K562 (cell line): Measurements from ENCODE around the gene IRF4. TPM values are rescaled to one million over a fixed set of nuclear protein-coding genes. Genes with fewer than 3 reads are reported as not detected.
A peak's percentile ranks its signal among the peaks of the same experiment; 100 is the strongest.

ENCODE experiments used
- ATAC-seq: fragments of 200-7000 bp; cut with Tn5 transposase; 3 replicates; pipeline ENCODE4 v1.9.1; 2020; ENCODE audit warnings: moderate library complexity
- BruUV-seq: library from RNA; stranded (reverse); fragments of 400-500 nt; replicated peaks from 2 replicates; lab custom pipeline; 2021; lab: Mats Ljungman, UMichigan
- CTCF ChIA-PET: fragments of 300-600 bp; formaldehyde crosslinking; extraction: SDS; loops from one replicate; lab custom pipeline; 2021; ENCODE audit warnings: low intra/inter-chr PET ratio; lab: Yijun Ruan, JAX
- POLR2A ChIA-PET: fragments of 300-600, 350-650 bp; sonication (Branson Sonifier 250); formaldehyde crosslinking; extraction: SDS; loops from one replicate; lab custom pipeline; 2021; ENCODE audit warnings: antibody characterized with exemption, inconsistent platforms; lab: Yijun Ruan, JAX
- DNase-seq, 4 experiments: peaks; one replicate each; pipeline versions ENCODE4 v3.0.0 to v3.0.0-alpha.2; 2011 to 2018; ENCODE audit warnings: low spot score in 3 of 4, mixed read lengths in 3 of 4; ENCODE audit errors: extremely low read depth in 1 of 4
- FAIRE-seq: peaks from 2 replicates; lab custom pipeline; 2011; peaks lifted over from hg19 to GRCh38; lab: Jason Lieb, UNC
- H2AFZ ChIP-seq: 2 replicates; pipeline ENCODE4 v1.6.0; 2011; ENCODE audit warnings: low read depth, low read length, control low read depth, inconsistent platforms
- H3K27ac ChIP-seq: fragments of 200-600 bp; 3 replicates; pipeline ENCODE4 v1.8.0; 2011; ENCODE audit warnings: low read depth, mild to moderate bottlenecking, control low read depth, inconsistent platforms, low read length, moderate library complexity, mixed read lengths; ENCODE audit errors: extremely low read depth
- H3K27me3 ChIP-seq, 2 experiments: fragments of 300-600 bp in 1 of 2; 2 replicates in 1 of 2; 3 replicates in 1 of 2; pipeline versions ENCODE4 v1.6.0 to v1.8.0; 2011; ENCODE audit warnings: inconsistent platforms in 2 of 2, low read length in 2 of 2, mild to moderate bottlenecking in 1 of 2, mixed read lengths in 1 of 2, moderate library complexity in 1 of 2; ENCODE audit not compliant: control insufficient read depth in 2 of 2, insufficient read depth in 2 of 2
- H3K36me3 ChIP-seq: fragments of 300-600 bp; 3 replicates; pipeline ENCODE4 v1.8.0; 2011; ENCODE audit warnings: mild to moderate bottlenecking, low read length, inconsistent platforms; ENCODE audit not compliant: control insufficient read depth, insufficient read depth
- H3K4me1 ChIP-seq, 2 experiments: fragments of 200-600 bp in 1 of 2; replicated peaks in 1 of 2; 2 replicates in 1 of 2; 3 replicates in 1 of 2; pipeline versions ENCODE4 v1.5.1 to v1.8.0; 2011; ENCODE audit warnings: inconsistent platforms in 2 of 2, low read length in 2 of 2, mild to moderate bottlenecking in 1 of 2, mixed read lengths in 1 of 2, moderate library complexity in 1 of 2; ENCODE audit not compliant: control insufficient read depth in 2 of 2, insufficient read depth in 2 of 2
- H3K4me2 ChIP-seq: 2 replicates; pipeline ENCODE4 v1.6.1; 2011; ENCODE audit warnings: low read length, control low read depth, inconsistent platforms, mixed read lengths; ENCODE audit not compliant: insufficient read depth
- H3K4me3 ChIP-seq: fragments of 200-600 bp; sonication (generic), shearing (Covaris generic); 2 replicates; pipeline ENCODE4 v1.5.1; 2016; ENCODE audit warnings: control low read depth, inconsistent platforms
- H3K79me2 ChIP-seq: fragments of 200-600 bp; 3 replicates; pipeline ENCODE4 v1.8.0; 2011; ENCODE audit warnings: low read length, inconsistent platforms; ENCODE audit not compliant: control insufficient read depth, insufficient read depth
- H3K9ac ChIP-seq, 2 experiments: 2 replicates each; pipeline versions ENCODE4 v1.6.0 to v1.6.1; 2011; ENCODE audit warnings: low read depth in 2 of 2, low read length in 2 of 2, control low read depth in 1 of 2, inconsistent platforms in 1 of 2, mild to moderate bottlenecking in 1 of 2, mixed read lengths in 1 of 2; ENCODE audit not compliant: insufficient read depth in 1 of 2
- H3K9me1 ChIP-seq: one replicate; pipeline ENCODE4 v1.6.0; 2011; ENCODE audit warnings: inconsistent platforms, mild to moderate bottlenecking, low read length, moderate library complexity; ENCODE audit not compliant: control insufficient read depth, insufficient read depth
- H3K9me3 ChIP-seq: replicated peaks from 2 replicates; pipeline ENCODE4 v1.5.1; 2011; ENCODE audit warnings: low read depth, low read length, inconsistent platforms; ENCODE audit not compliant: control insufficient read depth, insufficient read depth
- H4K20me1 ChIP-seq: replicated peaks from 2 replicates; pipeline ENCODE4 v1.6.1; 2011; ENCODE audit warnings: low read length, inconsistent platforms, mixed read lengths; ENCODE audit not compliant: control insufficient read depth, insufficient read depth
- CEBPB ChIP-seq: fragments of 450-650 bp; IDR thresholded peaks from 2 replicates; pipeline ENCODE4 v1.6.1; 2016; ENCODE audit warnings: missing genetic modification characterization, missing compliant biosample characterization
- ETV1 ChIP-seq: fragments of 450-650 bp; conservative IDR thresholded peaks from 2 replicates; pipeline ENCODE4 v1.6.1; 2016; ENCODE audit warnings: missing genetic modification characterization, control low read depth, low read depth, missing compliant biosample characterization
- FOXJ2 ChIP-seq: fragments of 200-800 bp; sonication (Bioruptor generic); IDR thresholded peaks from 2 replicates; pipeline ENCODE4 v1.6.1; 2016; ENCODE audit warnings: missing genetic modification characterization, missing compliant biosample characterization
- MEIS2 ChIP-seq: fragments of 450-650 bp; IDR thresholded peaks from 2 replicates; pipeline ENCODE4 v1.6.1; 2014; ENCODE audit warnings: mild to moderate bottlenecking; ENCODE audit not compliant: partially characterized antibody
- PHF20 ChIP-seq: fragments of 450-650 bp; IDR thresholded peaks from 2 replicates; pipeline ENCODE4 v1.6.1; 2018; ENCODE audit not compliant: partially characterized antibody
- SMC3 ChIP-seq: conservative IDR thresholded peaks from 2 replicates; pipeline ENCODE4 v1.6.1; 2011; ENCODE audit warnings: low read depth, low read length, improper control_type of control experiment; ENCODE audit not compliant: insufficient read depth
- SOX6 ChIP-seq: fragments of 450-650 bp; IDR thresholded peaks from 2 replicates; pipeline ENCODE4 v1.6.1; 2014; ENCODE audit warnings: mild to moderate bottlenecking
- SPI1 ChIP-seq: IDR thresholded peaks from 2 replicates; pipeline ENCODE4 v1.6.1; 2011; ENCODE audit warnings: low read depth, low read length, control low read depth, borderline replicate concordance
- TAF15 ChIP-seq: fragments of 200-400 bp; formaldehyde crosslinking; IDR thresholded peaks from 2 replicates; pipeline ENCODE4 v1.6.1; 2017; ENCODE audit warnings: mild to moderate bottlenecking, low read depth, low read length, moderate library complexity
- YY1 ChIP-seq, 3 experiments: IDR thresholded peaks; 2 replicates each; pipeline ENCODE4 v1.6.1; 2011; ENCODE audit warnings: low read length in 2 of 3, mild to moderate bottlenecking in 2 of 3, moderate library complexity in 2 of 3, borderline replicate concordance in 1 of 3, control low read depth in 1 of 3, low read depth in 1 of 3; ENCODE audit not compliant: insufficient read depth in 3 of 3, insufficient replicate concordance in 2 of 3, control insufficient read depth in 1 of 3, insufficient read length in 1 of 3; ENCODE audit errors: extremely low read depth in 1 of 3
- ZNF121 ChIP-seq: sonication (generic); formaldehyde crosslinking; conservative IDR thresholded peaks from 2 replicates; pipeline ENCODE4 v1.8.0; 2022; ENCODE audit warnings: missing genetic modification reagents
- ZNF41 ChIP-seq: fragments of 250-450 bp; sonication (Bioruptor Pico); conservative IDR thresholded peaks from 2 replicates; pipeline ENCODE4 v1.4.0; 2020; ENCODE audit warnings: mild to moderate bottlenecking
- WGBS: fragments of 100-300 bp; shearing (Covaris generic); methylation state at CpG from one replicate; pipeline ENCODE4 v1.1.6; 2016; ENCODE audit warnings: low coverage, mixed read lengths; ENCODE audit not compliant: insufficient coverage; ENCODE audit errors: missing lambda C conversion rate; 5-methylcytosine and 5-hydroxymethylcytosine counted together
- in situ Hi-C: fragments of 300-500 bp; cut with MboI; formaldehyde crosslinking; loops from 4 replicates; pipeline ENCODE4 v1.15.0; 2018; ENCODE audit warnings: inconsistent platforms, mixed read lengths
- intact Hi-C: fragments of 100-400 bp; cut with micrococcal nuclease; formaldehyde crosslinking; loops from 2 replicates; pipeline ENCODE4 v1.14.2; 2022
- polyA plus RNA-seq, 8 experiments: library from polyadenylated mRNA; depleted of rRNA in 4 of 8; stranded (reverse) in 5 of 8; unstranded in 3 of 8; fragments of >200 nt; fragmentation: Nextera tagmentation in 2 of 8; fragmentation: Illumina TruSeq in 1 of 8; extraction: Ambion mirVana in 2 of 8; extraction: Trizol in 1 of 8; gene quantifications; 2 replicates each; pipeline versions ENCODE4 v1.2.1 to v1.2.3, GENCODE V29; 2011 to 2014; ENCODE audit warnings: inconsistent platforms in 1 of 8, missing spikeins in 1 of 8
- total RNA-seq, 7 experiments: library from RNA; depleted of rRNA in 6 of 7; stranded (reverse); fragments of >200 nt in 6 of 7; fragmentation: Illumina TruSeq in 2 of 7; extraction: Trizol in 2 of 7; gene quantifications; 2 replicates each; pipeline versions ENCODE4 v1.2.1 to v1.2.3, GENCODE V29; 2011 to 2021; ENCODE audit warnings: low replicate concordance in 1 of 7
- TF ChIP-seq, protein P1 (sequence below), 2 experiments: IDR thresholded peaks in 1 of 2; conservative IDR thresholded peaks in 1 of 2; 2 replicates each; pipeline ENCODE4 v1.6.1; 2016; ENCODE audit warnings: low read depth in 2 of 2, mild to moderate bottlenecking in 1 of 2, missing compliant biosample characterization in 1 of 2, missing genetic modification characterization in 1 of 2, moderate library complexity in 1 of 2
- TF ChIP-seq, protein P2 (sequence below): fragments of 450-650 bp; formaldehyde crosslinking; IDR thresholded peaks from 2 replicates; pipeline ENCODE4 v1.4.0; 2020; ENCODE audit warnings: mild to moderate bottlenecking, moderate library complexity

IRF4 gene
- total and polyA plus RNA-seq, 9 of the 15 experiments (the other 6 are each of a cell fraction or from before 2014, with no cell fraction given): 0.05 to 0.33 (median 0.09) TPM; not detected in 6

- CTCF ChIA-PET: interaction anchor here (0.6 to 2.4 kb wide), 5 partner anchors 107 to 239 kb away, joined by 3 to 14 read pairs (median 3); no protein-coding TSS in a partner anchor
- Histone ChIP-seq H3K4me2 (peak overlapping the region; percentile 6; the same call in 1 of the 2 replicates), H3K4me3 (no peak overlapping the region), H3K27me3 (peaks cover 36 to 44% of the 10 kb centered on the region in 2 experiments), H3K27ac (no peak overlapping the region), H4K20me1 (no peaks in the 10 kb centered on the region), H3K36me3 (no peaks in the 10 kb centered on the region), H2AFZ (peak overlapping the region; percentile 34), H3K9ac (no peak overlapping the region), H3K79me2 (no peaks in the 10 kb centered on the region), H3K9me3 (no peaks in the 10 kb centered on the region), H3K4me1 (peaks cover 0 to 2% of the 10 kb centered on the region in 2 experiments; a peak in 2 of 5 replicates), H3K9me1 (no peaks in the 10 kb centered on the region)
- DNase-seq (peak; percentile 65 to 74 (median 70)), ATAC-seq (peak; percentile 100), FAIRE-seq (peak; percentile 67)
- 5% methylated on average over 9 of the region's 9 CpGs for WGBS
- in situ Hi-C loops: loop anchor here (10.0 kb wide), 1 partner anchor 194 kb away; no protein-coding TSS in a partner anchor
- POLR2A ChIA-PET: interaction anchor here (0.5 to 0.6 kb wide), 2 partner anchors 41 to 54 kb away, joined by 3 read pairs; no protein-coding TSS in a partner anchor
- BruUV-seq: no TSS peak
- intact Hi-C loops: loop anchor here (2.0 to 5.0 kb wide), 3 partner anchors 116 to 220 kb away; partner anchors contain the start of gene DUSP22
- TF ChIP-seq TAF15 (no peak), ETV1 (tag) (0 out of 2 replicates have a peak, but pooled peaks have one; percentile 32), YY1 (IDR thresholded peaks at IDR 0.05; ENCODE audit: borderline replicate concordance in 1 of 3, control insufficient read depth in 1 of 3, extremely low read depth in 1 of 3, insufficient read depth in 3 of 3, insufficient read length in 1 of 3, insufficient replicate concordance in 2 of 3, low read depth in 1 of 3, low read length in 2 of 3) (peak in 1 of 3 experiments; percentile 51), SOX6 (no peak), CEBPB (tag) (peak; percentile 45), ZNF121 (CRISPR knock-in tag) (no peak), FOXJ2 (tag) (peak; percentile 93), SPI1 (0 out of 2 replicates have a peak, but pooled peaks have one; percentile 23), SMC3 (0 out of 2 replicates have a peak, but pooled peaks have one; percentile 24), ZNF41 (CRISPR knock-in tag) (no peak), MEIS2 (peak; percentile 42), PHF20 (no peak)
- TF ChIP-seq, protein P1, sequence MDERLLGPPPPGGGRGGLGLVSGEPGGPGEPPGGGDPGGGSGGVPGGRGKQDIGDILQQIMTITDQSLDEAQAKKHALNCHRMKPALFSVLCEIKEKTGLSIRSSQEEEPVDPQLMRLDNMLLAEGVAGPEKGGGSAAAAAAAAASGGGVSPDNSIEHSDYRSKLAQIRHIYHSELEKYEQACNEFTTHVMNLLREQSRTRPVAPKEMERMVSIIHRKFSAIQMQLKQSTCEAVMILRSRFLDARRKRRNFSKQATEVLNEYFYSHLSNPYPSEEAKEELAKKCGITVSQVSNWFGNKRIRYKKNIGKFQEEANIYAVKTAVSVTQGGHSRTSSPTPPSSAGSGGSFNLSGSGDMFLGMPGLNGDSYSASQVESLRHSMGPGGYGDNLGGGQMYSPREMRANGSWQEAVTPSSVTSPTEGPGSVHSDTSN (CRISPR knock-in tag; IDR thresholded peaks at IDR 0.05; ENCODE audit: low read depth): no peak
- TF ChIP-seq, protein P1 (tag; conservative IDR thresholded peaks at IDR 0.05; ENCODE audit: low read depth): peak; percentile 76
- TF ChIP-seq, protein P2, sequence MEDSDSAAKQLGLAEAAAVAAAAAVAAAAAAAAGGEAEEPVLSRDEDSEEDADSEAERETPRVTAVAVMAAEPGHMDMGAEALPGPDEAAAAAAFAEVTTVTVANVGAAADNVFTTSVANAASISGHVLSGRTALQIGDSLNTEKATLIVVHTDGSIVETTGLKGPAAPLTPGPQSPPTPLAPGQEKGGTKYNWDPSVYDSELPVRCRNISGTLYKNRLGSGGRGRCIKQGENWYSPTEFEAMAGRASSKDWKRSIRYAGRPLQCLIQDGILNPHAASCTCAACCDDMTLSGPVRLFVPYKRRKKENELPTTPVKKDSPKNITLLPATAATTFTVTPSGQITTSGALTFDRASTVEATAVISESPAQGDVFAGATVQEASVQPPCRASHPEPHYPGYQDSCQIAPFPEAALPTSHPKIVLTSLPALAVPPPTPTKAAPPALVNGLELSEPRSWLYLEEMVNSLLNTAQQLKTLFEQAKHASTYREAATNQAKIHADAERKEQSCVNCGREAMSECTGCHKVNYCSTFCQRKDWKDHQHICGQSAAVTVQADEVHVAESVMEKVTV (CRISPR knock-in tag): peak; percentile 57
Measured at GRCh38 chr6:408599-409102, 17.1 kb downstream of the IRF4 start.
